Activated CD8-positive, alpha-beta T cell treated with anti-CD3 and anti-CD28 coated beads, Interleukin-2, amount 10 ng/mL, durations not matched to agents 7 days and 5 days (primary cell): ENCODE results near the gene ASXL2. TPM values are rescaled to one million over a fixed set of nuclear protein-coding genes. Genes with fewer than 3 reads are reported as not detected.
"Not testable (repeated sequence)": the region's sequence is repeated elsewhere in the genome, so short reads cannot be mapped to it uniquely, and the experiment has no call there.

Experiments used
- ATAC-seq: fragments of 150-1000 bp; cut with Tn5 transposase; one replicate; pipeline ENCODE4 v1.10.0; 2021; ENCODE audit warnings: moderate library complexity
- CTCF ChIA-PET: fragments of 350-600 bp; sonication (Branson Sonifier 250); formaldehyde crosslinking; loops from one replicate; lab custom pipeline; 2021; ENCODE audit warnings: antibody characterized with exemption; lab: Charles Lee
- POLR2A ChIA-PET: fragments of 350-600 bp; sonication (Branson Sonifier 250); formaldehyde crosslinking; loops from one replicate; lab custom pipeline; 2021; ENCODE audit warnings: antibody characterized with exemption; lab: Charles Lee
- DNase-seq: peaks from one replicate; pipeline ENCODE4 v3.0.0-alpha.2; 2020
- H3K27ac Mint-ChIP-seq: one replicate; pipeline ENCODE4 v1.8.0; 2021; ENCODE audit warnings: mild to moderate bottlenecking, mixed read lengths
- H3K27me3 Mint-ChIP-seq: one replicate; pipeline ENCODE4 v1.8.0; 2021; ENCODE audit warnings: low read depth, mixed read lengths
- H3K36me3 Mint-ChIP-seq: one replicate; pipeline ENCODE4 v1.8.0; 2021; ENCODE audit warnings: low read depth, mixed read lengths
- H3K4me1 Mint-ChIP-seq: one replicate; pipeline ENCODE4 v1.8.0; 2021; ENCODE audit warnings: low read depth, mixed read lengths
- H3K4me3 Mint-ChIP-seq: one replicate; pipeline ENCODE4 v1.8.0; 2021; ENCODE audit warnings: mild to moderate bottlenecking, mixed read lengths
- H3K9me3 Mint-ChIP-seq: one replicate; pipeline ENCODE4 v1.8.0; 2022; ENCODE audit warnings: mixed read lengths; ENCODE audit not compliant: insufficient read depth
- total RNA-seq, 2 experiments: library from RNA; stranded (reverse); gene quantifications; one replicate each; pipeline ENCODE4 v1.2.3, GENCODE V29; 2021

Gene ASXL2
- total RNA-seq, 2 experiments from 2014 or later, result 44.0 to 45.0 TPM

DNA sequence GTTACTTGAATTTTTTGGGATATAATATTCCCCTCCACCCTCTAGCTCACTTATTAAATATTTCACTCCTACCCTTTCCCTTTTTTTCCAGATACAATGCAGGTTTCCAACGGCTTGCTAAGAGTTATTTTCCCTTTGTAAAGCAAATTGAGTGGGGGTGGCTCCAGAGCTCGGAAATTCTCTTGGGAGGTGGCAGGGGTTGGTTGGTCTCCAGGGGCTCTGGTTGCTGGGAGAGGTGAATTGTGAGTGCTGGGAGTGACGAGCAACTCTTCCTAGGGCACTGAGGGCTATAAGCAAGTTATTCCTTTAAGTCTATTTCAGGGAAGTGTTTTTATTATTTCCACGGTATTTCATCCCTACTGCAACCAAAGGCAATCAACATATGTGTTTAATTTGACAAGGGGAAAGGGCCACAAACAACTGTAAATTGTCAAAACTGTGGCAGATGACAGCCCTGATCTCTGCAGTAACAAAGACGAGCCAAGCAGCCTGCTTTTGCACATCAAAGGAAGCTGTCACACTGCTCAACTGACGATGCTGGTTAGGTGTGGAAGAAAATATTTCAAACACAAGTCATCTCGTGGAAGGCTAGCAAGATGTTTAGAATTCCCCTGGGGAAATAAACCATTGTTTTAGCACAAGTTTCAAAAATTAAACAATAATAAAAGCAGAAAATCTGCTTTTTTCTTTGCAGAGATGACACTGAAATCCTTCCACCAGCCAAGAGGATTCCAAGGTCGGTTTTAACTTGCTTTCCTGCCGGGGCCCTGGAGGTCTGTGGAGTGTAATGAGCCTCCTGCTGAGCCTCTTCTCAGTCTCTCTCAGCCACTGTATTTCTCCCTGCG lies 34.8 kb upstream of the ASXL2 start:
- no peak overlapping the region for H3K4me3 Mint-ChIP-seq
- ATAC-seq, result no peak
- H3K9me3 Mint-ChIP-seq, result no peaks in the 10 kb centered on the region

DNA sequence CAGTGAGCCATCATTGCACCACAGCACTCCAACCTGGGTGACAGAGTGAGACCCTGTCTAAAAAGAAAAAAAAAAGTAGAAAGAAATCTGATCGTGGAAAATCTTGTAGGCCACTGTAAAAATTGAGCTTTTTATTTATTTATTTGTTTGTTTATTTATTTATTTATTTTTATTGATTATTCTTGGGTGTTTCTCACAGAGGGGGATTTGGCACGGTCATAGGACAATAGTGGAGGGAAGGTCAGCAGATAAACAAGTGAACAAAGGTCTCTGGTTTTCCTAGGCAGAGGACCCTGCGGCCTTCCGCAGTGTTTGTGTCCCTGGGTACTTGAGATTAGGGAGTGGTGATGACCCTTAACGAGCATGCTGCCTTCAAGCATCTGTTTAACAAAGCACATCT lies 31.3 kb upstream of the ASXL2 start:
- not testable (repeated sequence) for H3K4me1 Mint-ChIP-seq, H3K4me3 Mint-ChIP-seq, DNase-seq, H3K9me3 Mint-ChIP-seq, H3K36me3 Mint-ChIP-seq, H3K27me3 Mint-ChIP-seq, ATAC-seq, H3K27ac Mint-ChIP-seq
- ChIA-PET CTCF (interaction anchor here (0.6 kb wide), 1 partner anchor 43 kb away, joined by 3 read pairs; no protein-coding TSS in a partner anchor), POLR2A (interaction anchor here (0.6 kb wide), 1 partner anchor 745 kb away, joined by 8 read pairs; no protein-coding TSS in a partner anchor)

More for the DNA sequence above, 34.8 kb upstream of the ASXL2 start:
- ChIA-PET CTCF (no interaction called here), POLR2A (no interaction called here)
- DNase-seq, result no peak
- Mint-ChIP-seq H3K36me3 (no peaks in the 10 kb centered on the region), H3K4me1 (peaks cover 13% of the 10 kb centered on the region), H3K27me3 (peaks cover 3% of the 10 kb centered on the region), H3K27ac (no peak overlapping the region)

GRCh38 chr2:25905126-25905525 lies 26.8 kb upstream of the ASXL2 start:
- DNase-seq (no peak), ATAC-seq (no peak)
- H3K9me3 Mint-ChIP-seq, result no peaks in the 10 kb centered on the region
- CTCF ChIA-PET, result no interaction called here
- no peak overlapping the region for H3K4me3 Mint-ChIP-seq
- H3K27ac Mint-ChIP-seq, result no peak overlapping the region
- H3K36me3 Mint-ChIP-seq, result no peaks in the 10 kb centered on the region
- H3K27me3 Mint-ChIP-seq, result peaks cover 2% of the 10 kb centered on the region
- POLR2A ChIA-PET, result interaction anchor here (1.0 kb wide), 1 partner anchor 27 kb away, joined by 3 read pairs; the partner anchor contains the start of gene ASXL2
- no peaks in the 10 kb centered on the region for H3K4me1 Mint-ChIP-seq

DNA sequence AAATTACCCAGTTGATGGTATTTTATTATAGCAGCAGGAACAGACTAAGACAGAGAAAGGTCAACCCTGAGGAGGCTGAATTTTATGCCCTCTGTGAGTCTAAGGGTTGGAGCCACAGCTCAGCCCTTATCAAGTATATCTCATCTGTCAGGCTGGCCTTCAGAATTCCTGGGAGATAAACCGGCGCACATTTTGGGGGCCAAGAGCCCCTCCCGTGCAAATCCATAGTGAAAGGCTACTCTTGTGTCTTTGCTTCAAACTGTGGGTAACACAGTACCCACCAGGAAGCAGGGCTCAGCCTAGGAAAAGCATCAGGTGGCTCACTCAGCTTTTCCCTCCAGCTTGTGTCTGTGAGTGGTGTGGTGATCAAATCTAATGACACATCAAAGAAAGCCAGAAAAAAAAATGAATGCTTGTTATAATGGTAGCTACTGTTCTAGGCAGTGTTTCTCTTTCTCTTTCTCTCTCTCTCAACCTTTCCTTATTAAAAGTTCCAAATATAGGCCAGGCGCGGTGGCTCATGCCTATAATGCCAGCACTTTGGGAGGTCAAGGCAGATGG lies 25.0 kb upstream of the ASXL2 start:
- ChIA-PET CTCF (no interaction called here), POLR2A (no interaction called here)
- H3K9me3 Mint-ChIP-seq, result no peaks in the 10 kb centered on the region

DNA sequence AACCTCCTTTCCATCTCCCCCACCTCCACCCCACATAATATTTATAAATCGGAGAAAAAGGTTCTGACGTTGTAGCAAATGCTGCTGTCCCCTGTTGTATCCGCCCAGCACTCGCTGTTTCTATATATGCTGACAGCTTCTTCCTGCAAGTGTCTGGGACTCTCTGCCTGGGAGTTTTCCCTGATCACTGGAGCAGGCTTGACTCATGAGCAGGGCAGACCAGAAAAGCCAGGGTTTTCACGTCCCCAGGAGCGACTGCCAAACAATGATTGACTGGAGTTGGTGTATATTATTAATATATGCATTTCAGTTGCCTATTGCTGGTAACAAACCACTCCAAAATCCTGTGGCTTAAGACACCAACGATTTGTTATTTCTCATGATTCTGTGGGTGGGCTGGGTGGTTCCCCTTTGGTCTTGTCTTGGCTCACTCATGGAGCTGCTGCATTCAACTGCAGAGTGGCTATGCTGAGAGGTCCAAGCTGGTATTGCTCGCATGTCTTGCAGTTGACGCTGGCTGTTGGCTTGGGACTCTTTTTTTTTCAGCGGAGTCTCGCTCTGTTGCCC lies 21.2 kb upstream of the ASXL2 start:
- DNase-seq (no peak), ATAC-seq (no peak)
- Mint-ChIP-seq H3K4me1 (no peaks in the 10 kb centered on the region), H3K36me3 (no peaks in the 10 kb centered on the region), H3K27me3 (peaks cover 8% of the 10 kb centered on the region), H3K4me3 (no peak overlapping the region), H3K27ac (no peak overlapping the region), H3K9me3 (no peaks in the 10 kb centered on the region)
- CTCF ChIA-PET, result no interaction called here
- POLR2A ChIA-PET, result no interaction called here

More for the DNA sequence above, 25.0 kb upstream of the ASXL2 start:
- no peaks in the 10 kb centered on the region for H3K36me3 Mint-ChIP-seq
- ATAC-seq (no peak), DNase-seq (no peak)
- no peak overlapping the region for H3K4me3 Mint-ChIP-seq
- H3K4me1 Mint-ChIP-seq, result no peaks in the 10 kb centered on the region
- H3K27ac Mint-ChIP-seq, result no peak overlapping the region
- H3K27me3 Mint-ChIP-seq, result peaks cover 3% of the 10 kb centered on the region

- Mint-ChIP-seq H3K4me1 (no peaks in the 10 kb centered on the region), H3K36me3 (no peaks in the 10 kb centered on the region), H3K4me3 (no peak overlapping the region), H3K27ac (no peak overlapping the region), H3K27me3 (peaks cover 8% of the 10 kb centered on the region), H3K9me3 (no peaks in the 10 kb centered on the region)
- DNase-seq (no peak), ATAC-seq (no peak)
- CTCF ChIA-PET, result interaction anchor here (0.7 to 0.8 kb wide), 2 partner anchors 43 to 44 kb away, joined by 3 read pairs; no protein-coding TSS in a partner anchor
- POLR2A ChIA-PET, result no interaction called here
Observed at GRCh38 chr2:25897506-25897905, 19.2 kb upstream of the ASXL2 start.

DNA sequence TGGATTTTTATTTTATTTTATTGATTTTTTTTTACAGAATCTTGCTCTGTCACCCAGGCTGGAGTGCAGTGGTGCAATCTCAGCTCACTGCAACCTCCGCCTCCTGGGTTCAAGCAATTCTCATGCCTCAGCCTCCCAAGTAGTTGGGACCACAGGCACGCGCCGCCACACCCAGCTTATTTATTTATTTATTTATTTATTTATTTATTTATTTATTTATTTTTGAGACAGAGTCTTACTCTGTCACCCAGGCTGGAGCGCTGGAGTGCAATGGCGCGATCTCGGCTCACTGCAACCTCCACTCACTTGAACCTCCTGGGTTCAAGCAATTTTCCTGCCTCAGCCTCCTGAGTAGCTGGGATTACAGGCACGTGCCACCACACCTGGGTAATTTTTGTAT lies 18.0 kb upstream of the ASXL2 start:
- H3K4me1 Mint-ChIP-seq, DNase-seq, POLR2A ChIA-PET, H3K4me3 Mint-ChIP-seq, CTCF ChIA-PET, H3K27me3 Mint-ChIP-seq, H3K27ac Mint-ChIP-seq, H3K36me3 Mint-ChIP-seq, ATAC-seq, H3K9me3 Mint-ChIP-seq: not testable (repeated sequence)

DNA sequence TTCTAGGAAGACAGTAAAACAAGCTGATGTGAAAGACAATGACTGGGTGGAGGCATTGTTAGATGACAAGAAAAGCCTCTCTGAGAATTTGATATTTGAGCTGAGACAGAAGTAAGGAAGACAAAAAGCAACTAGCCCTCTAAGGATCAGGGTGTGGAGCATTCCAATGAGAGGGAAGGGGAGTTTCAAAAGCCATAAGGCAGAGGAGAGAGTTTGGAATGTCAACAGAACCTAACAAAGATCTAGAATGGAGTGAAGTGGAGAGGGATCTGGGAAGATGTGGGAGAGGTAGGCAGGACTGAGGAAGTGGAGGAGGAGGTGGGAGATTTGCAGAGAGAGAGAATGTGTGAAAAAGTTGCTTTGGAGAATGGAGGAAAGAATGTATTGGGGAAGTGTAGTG lies 17.3 kb upstream of the ASXL2 start:
- CTCF ChIA-PET, result interaction anchor here (0.8 kb wide), 1 partner anchor 17 kb away, joined by 3 read pairs; the partner anchor contains the start of gene ASXL2
- no peaks in the 10 kb centered on the region for H3K4me1 Mint-ChIP-seq
- H3K4me3 Mint-ChIP-seq, result no peak overlapping the region
- H3K36me3 Mint-ChIP-seq, result no peaks in the 10 kb centered on the region
- H3K27ac Mint-ChIP-seq, result no peak overlapping the region
- no peaks in the 10 kb centered on the region for H3K9me3 Mint-ChIP-seq
- no peak for DNase-seq
- no peak for ATAC-seq
- peaks cover 8% of the 10 kb centered on the region for H3K27me3 Mint-ChIP-seq
- POLR2A ChIA-PET, result interaction anchor here (0.6 kb wide), 1 partner anchor 9 kb away, joined by 3 read pairs; no protein-coding TSS in a partner anchor

- Mint-ChIP-seq H3K9me3 (no peaks in the 10 kb centered on the region), H3K4me1 (no peaks in the 10 kb centered on the region), H3K36me3 (no peaks in the 10 kb centered on the region), H3K4me3 (no peak overlapping the region), H3K27ac (no peak overlapping the region), H3K27me3 (peaks cover 5% of the 10 kb centered on the region)
- POLR2A ChIA-PET, result no interaction called here
- DNase-seq (no peak), ATAC-seq (no peak)
- CTCF ChIA-PET, result no interaction called here
Observed at GRCh38 chr2:25895018-25895417, 16.7 kb upstream of the ASXL2 start.

GRCh38 chr2:25894135-25894830 lies 16.0 kb upstream of the ASXL2 start:
- Mint-ChIP-seq H3K4me3 (no peak overlapping the region), H3K27me3 (peaks cover 5% of the 10 kb centered on the region), H3K4me1 (no peaks in the 10 kb centered on the region), H3K9me3 (no peaks in the 10 kb centered on the region), H3K27ac (no peak overlapping the region), H3K36me3 (no peaks in the 10 kb centered on the region)
- ChIA-PET CTCF (no interaction called here), POLR2A (no interaction called here)
- ATAC-seq, result no peak
- no peak for DNase-seq

DNA sequence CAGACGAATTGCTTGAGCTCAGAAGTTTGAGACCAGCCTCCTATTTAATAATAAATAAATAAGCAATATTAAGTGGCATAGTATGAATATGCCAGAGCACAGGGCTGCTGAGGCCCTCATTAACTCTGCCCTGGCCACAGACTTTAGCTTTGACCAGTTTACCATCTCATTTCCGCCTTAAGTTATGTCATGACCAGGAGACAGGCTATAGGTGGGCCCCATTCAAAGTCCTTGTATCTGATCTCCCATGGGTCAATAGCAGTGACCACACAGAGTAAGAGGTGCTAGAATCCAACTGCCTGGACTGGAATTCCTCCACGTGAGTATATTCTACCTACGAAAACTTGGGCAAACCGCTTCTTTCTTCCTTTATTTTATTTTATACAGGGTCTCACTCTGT lies 13.4 kb upstream of the ASXL2 start:
- no peak for ATAC-seq
- CTCF ChIA-PET, result no interaction called here

More for the DNA sequence above, 13.4 kb upstream of the ASXL2 start:
- Mint-ChIP-seq H3K9me3 (no peaks in the 10 kb centered on the region), H3K27ac (no peak overlapping the region), H3K36me3 (no peaks in the 10 kb centered on the region), H3K4me3 (no peak overlapping the region), H3K4me1 (no peaks in the 10 kb centered on the region), H3K27me3 (peaks cover 5% of the 10 kb centered on the region)
- no peak for DNase-seq
- POLR2A ChIA-PET, result no interaction called here
